HL-60/S4 treated with retinoic acid at 250 ng/mL for 4 days and 3 days (cell line): ENCODE results near the gene ATF5.
"Not testable (repeated sequence)": the region's sequence is repeated elsewhere in the genome, so short reads cannot be mapped to it uniquely, and the experiment has no call there.

ENCODE experiments used
- in situ Hi-C: fragments of 300-500 bp; cut with MboI; formaldehyde crosslinking; loops from 2 replicates; pipeline ENCODE4 v1.7.0; 2022; ENCODE audit warnings: low sequenced_read_pairs

Gene ATF5

DNA sequence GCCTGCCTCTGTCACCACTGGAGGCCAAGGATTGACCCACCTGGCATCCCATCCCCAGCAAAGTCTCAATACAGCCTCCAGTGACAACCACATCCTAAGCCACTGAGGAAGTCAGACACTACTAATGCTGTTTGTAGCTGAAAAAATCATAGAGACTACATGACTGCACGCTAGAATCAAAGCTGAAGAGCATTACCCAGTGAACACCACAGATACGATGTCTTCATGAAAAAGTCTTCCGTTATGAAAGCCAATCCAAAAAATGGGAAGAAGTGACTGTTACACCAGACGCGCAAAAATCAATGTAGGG lies 11.4 kb downstream of the ATF5 start:
- in situ Hi-C loops = no loop called here

- in situ Hi-C loops = not testable (repeated sequence)
Observed at GRCh38 chr19:49944567-49944966, 15.6 kb downstream of the ATF5 start.

- in situ Hi-C loops = no loop called here
Observed at GRCh38 chr19:49946415-49946814, 17.4 kb downstream of the ATF5 start.

DNA sequence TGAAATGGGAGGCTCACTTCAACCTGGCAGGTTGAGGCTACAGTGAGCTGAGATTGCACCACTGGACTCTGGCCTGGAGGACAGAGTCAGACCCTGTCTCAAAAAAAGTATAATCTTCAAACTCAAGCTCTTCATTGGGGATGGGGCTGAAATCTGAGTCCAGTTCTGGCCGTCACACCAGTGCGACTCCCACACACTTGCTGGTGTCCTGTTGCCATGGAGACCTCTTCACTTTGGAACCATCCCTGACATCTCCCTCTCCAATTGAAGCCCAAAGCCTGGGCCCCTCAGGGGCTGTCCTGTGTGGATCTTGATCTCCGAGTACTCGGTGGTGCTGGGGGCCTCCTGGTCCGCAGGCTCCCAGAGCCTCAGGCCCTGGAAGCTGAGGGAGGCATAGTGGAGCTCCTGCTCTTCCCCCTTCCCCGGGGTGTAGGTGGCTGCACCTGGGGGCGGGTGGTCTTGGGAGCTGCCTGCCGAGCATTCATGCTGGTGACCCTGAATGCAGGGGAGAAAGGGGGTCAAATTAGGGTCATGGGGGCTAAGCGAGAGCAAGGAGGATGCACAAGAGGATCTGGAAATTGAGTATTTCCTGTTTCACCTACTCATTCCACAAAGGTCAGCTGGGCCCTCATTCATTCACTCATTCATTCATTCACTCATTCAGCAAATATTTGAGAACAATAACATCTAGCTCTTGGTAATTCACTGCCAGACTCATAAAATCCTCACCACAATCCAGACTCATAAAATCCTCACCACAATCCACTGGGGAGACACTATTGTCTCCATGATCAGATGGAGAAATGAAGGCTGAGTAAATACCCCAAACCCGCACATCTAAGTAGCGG lies 21.0 kb downstream of the ATF5 start:
- in situ Hi-C loops = no loop called here

- in situ Hi-C loops = no loop called here
Observed at GRCh38 chr19:49950590-49950948, 21.6 kb downstream of the ATF5 start.

- in situ Hi-C loops = no loop called here
Observed at GRCh38 chr19:49950956-49951526, 22.0 kb downstream of the ATF5 start.

DNA sequence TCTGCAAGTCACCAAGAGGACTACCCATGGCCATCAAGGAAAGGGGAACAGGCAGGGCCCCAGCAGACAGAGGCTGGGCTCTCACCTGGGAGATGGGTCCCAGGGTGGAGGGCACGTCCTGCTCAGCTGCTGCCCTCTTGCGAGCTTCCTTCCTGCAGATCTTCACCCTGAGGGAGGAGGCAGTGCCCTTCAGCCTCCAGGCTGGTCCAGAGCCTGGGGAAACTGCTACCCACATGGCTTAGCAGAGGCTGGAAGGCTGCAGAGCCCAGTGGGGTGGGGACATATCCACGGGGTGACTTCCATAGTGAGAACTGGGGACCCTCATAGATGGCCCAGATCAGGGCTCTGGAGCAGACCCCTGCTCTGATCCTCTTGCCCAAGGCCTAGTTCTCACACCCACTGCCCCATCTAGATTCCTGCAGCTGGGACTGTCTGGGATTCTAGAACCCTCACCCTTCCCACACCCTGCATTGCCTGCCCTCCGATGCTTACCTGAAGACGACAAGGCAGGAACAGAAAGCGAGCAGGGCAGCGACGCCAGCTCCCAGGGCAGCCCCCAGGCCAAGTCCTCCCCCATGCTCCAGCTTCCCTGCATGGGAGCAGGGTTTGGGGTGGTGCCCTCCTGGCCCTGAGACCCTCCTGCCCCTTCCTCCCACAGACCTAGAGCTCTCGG lies 22.9 kb downstream of the ATF5 start:
- in situ Hi-C loops = no loop called here

DNA sequence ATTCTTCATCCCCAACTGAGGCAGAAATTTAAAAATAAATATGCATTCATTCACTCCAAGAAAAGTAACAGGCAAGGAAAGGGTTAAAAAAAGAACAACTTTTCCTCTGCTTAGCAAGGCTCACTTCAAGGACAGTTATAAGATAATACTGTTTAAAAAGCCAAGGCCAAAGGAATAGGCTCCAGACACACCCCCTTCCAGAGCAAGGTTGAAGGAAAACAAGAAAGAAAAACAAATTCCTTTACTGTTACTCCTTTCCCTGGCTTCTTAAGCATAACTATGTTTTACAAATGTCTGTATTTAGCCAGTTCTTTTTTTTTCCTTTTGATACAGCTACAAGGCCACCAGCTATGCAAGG lies 23.5 kb downstream of the ATF5 start:
- in situ Hi-C loops = no loop called here

DNA sequence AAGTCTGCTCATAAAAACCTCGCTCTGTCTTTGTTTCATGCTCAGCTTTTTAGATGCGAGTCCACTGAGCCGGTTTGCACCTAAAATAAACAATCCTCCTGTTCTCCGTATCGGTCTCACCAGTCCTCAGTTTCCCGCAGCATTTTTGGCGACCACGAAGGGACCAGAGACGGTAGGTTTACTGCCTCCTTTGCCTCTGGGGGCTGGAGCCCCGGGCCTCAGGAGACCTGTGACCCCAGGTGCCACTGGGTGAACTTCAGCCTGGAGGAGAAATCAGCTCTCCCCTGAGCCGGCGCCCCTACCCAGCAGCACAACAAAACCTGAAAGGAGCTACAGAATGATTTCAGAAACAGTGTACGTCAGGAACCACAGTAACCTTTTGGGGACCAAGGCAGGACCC lies 23.9 kb downstream of the ATF5 start:
- in situ Hi-C loops = no loop called here

DNA sequence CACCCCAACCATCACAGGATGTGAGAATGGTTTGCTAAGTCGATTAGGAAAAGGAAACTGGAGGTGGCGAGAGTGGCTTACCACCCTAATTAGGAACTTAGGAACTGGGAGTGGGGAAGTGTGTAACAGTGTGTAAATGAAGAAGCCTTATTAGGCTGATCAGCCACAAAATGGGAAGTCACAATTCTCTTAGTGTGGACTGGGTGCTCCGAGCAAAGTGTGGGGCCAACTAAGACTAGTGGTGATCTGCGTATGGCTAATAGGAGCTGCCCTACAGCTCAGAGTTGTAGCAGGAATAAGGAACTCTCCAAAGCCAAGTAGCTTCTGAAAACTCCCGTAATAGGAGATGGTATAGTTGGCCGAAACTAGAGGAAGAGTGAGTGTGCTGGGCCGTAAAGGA lies 24.4 kb downstream of the ATF5 start:
- in situ Hi-C loops = no loop called here

- in situ Hi-C loops = no loop called here
Observed at GRCh38 chr19:49954092-49954829, 25.3 kb downstream of the ATF5 start.

DNA sequence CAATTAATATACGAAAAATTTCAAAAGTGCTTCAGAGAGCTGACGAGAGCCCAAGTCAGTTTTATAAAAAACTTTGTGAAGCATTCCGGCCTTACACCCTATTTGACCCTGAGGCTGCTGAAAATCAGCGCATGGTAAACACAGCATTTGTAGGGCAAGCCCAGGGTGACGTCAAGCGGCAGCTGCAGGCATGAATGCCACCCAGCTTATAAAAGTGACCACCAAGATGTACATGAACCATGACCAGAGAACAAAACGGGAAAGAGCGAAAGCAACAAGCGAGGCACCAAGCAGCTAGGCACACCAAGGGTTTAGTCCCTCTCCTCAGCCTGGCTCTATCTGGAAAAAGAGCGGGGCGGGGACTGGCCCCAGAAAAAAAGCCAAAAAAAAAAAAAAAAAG lies 25.9 kb downstream of the ATF5 start:
- in situ Hi-C loops = no loop called here

DNA sequence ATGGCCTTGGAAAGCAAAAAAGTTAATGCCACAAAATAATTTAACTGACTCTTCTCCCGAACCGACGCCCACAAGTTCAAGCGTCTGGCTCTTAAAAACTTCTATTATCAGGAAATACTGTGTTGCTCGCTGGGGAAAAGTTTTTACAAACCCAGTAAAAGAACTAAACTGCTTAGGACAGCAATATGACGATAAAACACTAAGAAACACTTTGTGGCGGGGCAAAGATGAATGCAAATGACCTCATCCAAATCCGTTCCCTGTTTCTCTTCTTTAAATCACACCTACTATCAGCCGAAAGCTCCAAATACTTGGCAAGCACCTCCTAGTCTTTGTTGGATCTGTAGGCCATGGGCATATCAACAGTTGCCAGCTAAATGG lies 27.1 kb downstream of the ATF5 start:
- in situ Hi-C loops = no loop called here

GRCh38 chr19:49957262-49957915 lies 28.4 kb downstream of the ATF5 start:
- in situ Hi-C loops = no loop called here

- in situ Hi-C loops = not testable (repeated sequence)
Observed at GRCh38 chr19:49958144-49958543, 29.1 kb downstream of the ATF5 start.

DNA sequence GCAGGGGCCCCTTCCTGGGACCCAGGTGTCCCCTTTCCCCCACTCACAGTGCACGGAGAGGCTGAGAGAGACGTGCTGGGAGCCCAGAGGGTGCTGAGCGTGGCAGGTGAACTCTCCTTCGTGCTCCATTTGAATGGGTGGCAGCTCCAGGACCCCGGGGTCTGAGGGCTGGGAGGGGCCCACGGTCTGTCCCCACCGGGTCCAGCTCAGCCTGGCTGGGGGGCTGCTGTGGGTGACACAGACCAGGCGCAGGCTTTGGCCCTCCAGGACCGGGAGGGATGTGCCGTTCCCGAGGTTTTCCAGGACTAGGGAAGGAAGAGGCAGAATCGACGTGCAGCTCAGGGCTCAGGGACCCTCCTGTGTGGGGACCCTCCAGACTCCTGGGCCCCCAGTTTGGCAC lies 29.6 kb downstream of the ATF5 start:
- in situ Hi-C loops = not testable (repeated sequence)

DNA sequence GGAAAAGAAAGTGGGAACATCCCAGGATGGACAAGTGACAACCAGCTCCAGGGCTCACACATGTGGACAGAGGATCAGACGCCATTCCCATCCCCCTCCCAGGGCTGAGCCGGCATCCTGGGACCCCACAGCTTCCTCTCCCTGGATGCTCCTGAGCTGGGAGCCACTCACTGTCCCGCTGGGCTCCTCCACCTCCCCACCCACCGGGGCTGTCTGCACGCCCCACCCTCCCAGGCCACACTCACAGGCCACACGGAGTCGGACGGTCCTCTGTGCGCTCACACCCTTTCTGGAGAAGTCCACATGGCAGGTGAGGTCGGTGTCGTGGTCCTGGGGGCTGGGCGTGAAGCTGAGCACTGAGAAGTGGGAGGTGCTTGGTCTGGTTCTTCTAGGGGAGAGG lies 30.9 kb downstream of the ATF5 start:
- in situ Hi-C loops = not testable (repeated sequence)

DNA sequence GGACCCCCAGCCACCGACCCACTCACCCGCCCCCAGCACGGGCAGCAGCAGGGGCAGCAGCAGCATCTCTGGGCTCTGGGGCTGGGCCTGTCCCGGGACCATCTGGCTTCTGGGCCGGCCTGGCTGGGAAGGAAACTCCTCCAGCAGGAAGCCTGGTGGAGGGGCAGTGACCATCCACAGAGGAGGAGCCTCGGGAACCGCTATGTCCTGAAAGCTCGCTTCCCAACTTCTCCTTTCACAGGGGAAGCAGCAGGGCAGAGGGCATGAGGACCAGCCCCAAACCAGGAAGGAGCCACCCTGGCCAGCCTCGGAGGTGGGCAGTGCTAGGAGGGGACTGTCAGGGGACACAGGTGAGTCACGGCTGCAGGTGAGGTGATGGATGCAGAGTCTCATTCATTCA lies 32.0 kb downstream of the ATF5 start, which contains the start of gene SIGLEC11:
Gene SIGLEC11 (minus strand): TSS at position 193 of the 400 bp plus-strand sequence. CDS start 91 bp downstream, at position 102.
- in situ Hi-C loops = not testable (repeated sequence)

GRCh38 chr19:49968279-49968922 lies 39.4 kb downstream of the ATF5 start:
- in situ Hi-C loops = no loop called here

GRCh38 chr19:49969355-49969754 lies 40.4 kb downstream of the ATF5 start:
- in situ Hi-C loops = not testable (repeated sequence)

- in situ Hi-C loops = no loop called here
Observed at GRCh38 chr19:49971991-49972411, 43.0 kb downstream of the ATF5 start.
